Skeletal muscle satellite cell (primary cell): Measurements from ENCODE around the gene TARS3.
A peak's percentile ranks its signal among the peaks of the same experiment; 100 is the strongest.

Experiments used
- H3K27me3 ChIP-seq: 2 replicates; pipeline ENCODE4 v1.7.0; 2013; ENCODE audit warnings: low read length; ENCODE audit not compliant: control insufficient read depth, insufficient read depth
- H3K36me3 ChIP-seq: 2 replicates; pipeline ENCODE4 v1.7.0; 2013; ENCODE audit warnings: mild to moderate bottlenecking, control low read depth, low read length; ENCODE audit not compliant: insufficient read depth
- H3K4me1 ChIP-seq: 2 replicates; pipeline ENCODE4 v1.7.0; 2013; ENCODE audit warnings: low read length; ENCODE audit not compliant: control insufficient read depth, insufficient read depth
- H3K4me2 ChIP-seq: 2 replicates; pipeline ENCODE4 v1.7.0; 2013; ENCODE audit warnings: mild to moderate bottlenecking, low read length
- H3K4me3 ChIP-seq: 2 replicates; pipeline ENCODE4 v1.7.0; 2013; ENCODE audit warnings: low read length
- H3K9ac ChIP-seq: 2 replicates; pipeline ENCODE4 v1.7.0; 2013; ENCODE audit warnings: mild to moderate bottlenecking, low read depth, low read length, moderate library complexity
- H3K9me3 ChIP-seq: replicated peaks from 2 replicates; pipeline ENCODE4 v1.7.0; 2013; ENCODE audit warnings: mild to moderate bottlenecking, control low read depth, low read length

TARS3 gene

DNA sequence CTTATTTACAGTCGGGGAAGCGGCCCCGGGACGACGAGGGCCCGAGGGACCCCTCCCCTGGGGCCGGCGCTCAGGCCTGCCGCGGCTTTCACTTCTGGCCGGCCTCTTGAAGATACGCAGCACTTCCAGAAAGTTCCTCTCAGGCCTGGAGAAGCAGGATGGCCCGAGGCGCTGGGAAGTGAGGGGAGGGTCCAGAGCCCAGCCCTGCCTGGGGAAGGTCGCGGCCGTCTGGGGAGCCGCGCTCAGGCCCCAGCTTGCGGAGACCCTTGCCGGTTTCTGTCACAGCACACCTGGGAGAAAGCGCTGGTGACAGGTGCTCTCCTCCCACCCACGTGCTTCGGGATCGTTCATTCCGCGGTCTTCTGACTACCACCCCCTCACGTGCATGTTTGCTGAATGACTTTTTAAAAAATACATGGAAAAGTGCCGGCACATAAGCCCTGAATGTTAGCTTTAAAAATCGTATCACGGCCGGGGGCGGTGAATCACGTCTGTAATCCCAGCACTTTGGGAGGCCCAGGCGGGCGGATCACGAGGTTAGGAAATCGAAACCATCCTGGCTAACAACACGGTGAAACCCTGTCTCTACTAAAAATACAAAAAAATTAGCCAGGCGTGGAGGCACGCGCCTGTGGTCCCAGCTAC, 71.4 kb downstream of the TARS3 start:
- Histone ChIP-seq H3K36me3 (peaks cover 20% of the 10 kb centered on the region), H3K9ac (peak overlapping the region; percentile 98), H3K4me1 (peaks cover 28% of the 10 kb centered on the region), H3K4me2 (peak overlapping the region; percentile 98), H3K27me3 (no peaks in the 10 kb centered on the region), H3K4me3 (peak overlapping the region; percentile 96), H3K9me3 (no peaks in the 10 kb centered on the region)

DNA sequence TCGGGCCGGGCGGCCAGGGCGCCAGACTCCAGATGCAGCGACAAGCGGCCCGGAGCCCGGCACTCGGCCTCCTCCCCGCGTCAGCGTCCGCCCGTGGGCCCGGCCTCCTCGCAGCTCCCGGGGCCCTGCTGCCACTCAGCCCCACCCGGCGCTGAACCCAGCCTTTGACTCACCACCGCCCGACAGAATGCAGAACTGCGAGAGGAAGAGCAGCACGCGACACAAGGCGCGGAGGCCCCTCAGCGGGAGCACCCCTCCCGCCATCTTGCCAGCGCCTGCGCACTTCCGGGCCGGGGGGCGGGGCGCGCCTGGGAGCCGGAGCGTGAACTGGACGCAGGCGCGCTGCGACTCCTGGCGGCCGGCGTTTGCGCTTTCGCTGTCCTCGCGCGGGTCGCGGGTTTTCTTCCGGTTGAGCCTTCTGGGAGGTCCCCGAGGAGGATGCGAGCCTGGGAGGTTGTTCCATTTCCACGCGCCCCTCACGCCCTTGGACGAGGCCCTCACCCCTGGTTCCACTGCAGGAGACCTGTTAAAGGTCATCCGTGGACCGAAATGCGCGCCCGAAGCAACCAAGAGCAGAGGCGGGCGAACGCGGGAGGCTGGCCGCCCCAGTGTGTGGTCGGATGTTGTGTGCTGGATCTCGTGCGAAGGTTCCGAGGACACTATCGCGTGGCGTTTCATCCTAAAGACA, 72.0 kb downstream of the TARS3 start, which contains the start of gene TM2D3:
TM2D3 (minus strand) TSS at position 284 of the 688 bp plus-strand sequence; CDS start at position 264, 20 bp downstream.
- Histone ChIP-seq H3K4me3 (peak within 1 kb of the TSS; percentile 96), H3K9me3 (no peaks in the 10 kb centered on the region), H3K9ac (peak within 1 kb of the TSS; percentile 98), H3K4me1 (peaks cover 30% of the 10 kb centered on the region), H3K4me2 (peak within 1 kb of the TSS; percentile 98), H3K36me3 (peaks cover 20% of the 10 kb centered on the region), H3K27me3 (no peaks in the 10 kb centered on the region)

DNA sequence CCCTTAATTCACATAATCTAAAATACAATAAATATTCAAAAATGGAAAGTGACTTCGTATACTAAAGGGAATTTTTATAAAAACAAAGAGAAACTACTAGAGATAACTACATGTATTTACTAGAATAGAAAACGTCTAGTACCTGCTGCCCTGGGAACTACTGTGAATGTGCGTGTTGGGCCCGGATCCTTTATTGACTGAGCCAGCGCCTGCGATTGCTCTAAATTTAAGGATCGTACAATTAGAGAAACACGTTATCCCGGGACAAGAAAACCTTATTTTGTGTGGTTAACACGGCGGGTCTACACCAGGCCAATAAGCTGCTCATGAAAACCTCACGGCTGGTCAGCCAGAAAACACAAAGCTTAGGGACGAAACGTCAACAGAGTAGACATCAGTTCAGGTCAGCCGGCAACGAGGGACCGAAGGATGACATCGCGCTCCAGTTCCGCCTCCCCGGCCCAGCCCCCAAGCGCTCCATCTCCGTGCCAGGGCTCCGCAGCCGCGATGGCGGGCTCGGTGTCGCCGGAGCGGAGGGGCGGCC, 72.6 kb downstream of the TARS3 start:
- peak overlapping the region; percentile 98 for H3K4me2 ChIP-seq
- peak overlapping the region; percentile 96 for H3K4me3 ChIP-seq
- H3K27me3 ChIP-seq = no peaks in the 10 kb centered on the region
- H3K36me3 ChIP-seq = peaks cover 18% of the 10 kb centered on the region
- H3K9ac ChIP-seq = peak overlapping the region; percentile 98
- H3K4me1 ChIP-seq = peaks cover 36% of the 10 kb centered on the region
- no peaks in the 10 kb centered on the region for H3K9me3 ChIP-seq

DNA sequence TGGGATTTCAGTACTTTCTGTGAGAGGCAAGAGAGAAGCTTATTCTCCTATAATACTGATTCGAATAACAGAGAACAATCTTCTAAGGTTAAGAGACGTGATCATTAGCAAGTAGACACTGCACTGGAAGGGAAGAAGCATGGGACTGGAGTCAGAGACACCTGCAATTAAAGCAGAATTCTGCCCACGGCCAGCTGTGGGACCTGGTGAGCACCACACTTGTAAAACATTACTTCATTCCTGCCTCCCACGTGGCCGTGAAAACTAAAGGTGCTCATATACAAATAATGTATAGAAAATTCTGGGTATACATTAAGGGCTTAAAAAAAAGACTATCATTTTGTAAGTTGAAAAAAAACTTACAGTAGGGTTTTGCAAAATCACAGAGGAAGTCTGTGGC, 74.1 kb downstream of the TARS3 start:
- Histone ChIP-seq H3K9ac (peak overlapping the region; percentile 98), H3K9me3 (no peaks in the 10 kb centered on the region), H3K4me1 (peaks cover 39% of the 10 kb centered on the region), H3K4me2 (peak overlapping the region; percentile 98), H3K36me3 (peaks cover 31% of the 10 kb centered on the region), H3K27me3 (no peaks in the 10 kb centered on the region), H3K4me3 (peak overlapping the region; percentile 15)

DNA sequence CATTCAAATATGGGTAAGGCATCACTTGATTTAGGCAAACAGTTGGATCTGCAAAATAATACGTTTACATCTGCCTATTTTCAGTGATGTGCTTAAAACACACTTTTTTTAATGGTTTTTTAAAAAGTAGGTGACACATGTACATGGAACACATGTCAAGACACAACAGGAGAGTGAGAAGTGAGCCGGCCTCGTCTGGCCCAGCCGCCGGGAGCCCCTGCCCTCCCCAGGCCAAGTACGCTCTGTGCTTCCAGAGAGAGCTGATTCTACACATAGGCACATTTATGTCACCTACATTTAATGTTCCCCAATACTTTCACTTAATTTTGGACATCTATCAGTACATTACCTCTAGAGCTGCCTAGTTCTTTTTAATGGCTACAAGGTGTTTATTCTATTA, 75.9 kb downstream of the TARS3 start:
- Histone ChIP-seq H3K9me3 (no peaks in the 10 kb centered on the region), H3K4me3 (no peak overlapping the region), H3K27me3 (no peaks in the 10 kb centered on the region), H3K4me1 (peaks cover 34% of the 10 kb centered on the region), H3K36me3 (peaks cover 48% of the 10 kb centered on the region), H3K4me2 (no peak overlapping the region), H3K9ac (no peak overlapping the region)

DNA sequence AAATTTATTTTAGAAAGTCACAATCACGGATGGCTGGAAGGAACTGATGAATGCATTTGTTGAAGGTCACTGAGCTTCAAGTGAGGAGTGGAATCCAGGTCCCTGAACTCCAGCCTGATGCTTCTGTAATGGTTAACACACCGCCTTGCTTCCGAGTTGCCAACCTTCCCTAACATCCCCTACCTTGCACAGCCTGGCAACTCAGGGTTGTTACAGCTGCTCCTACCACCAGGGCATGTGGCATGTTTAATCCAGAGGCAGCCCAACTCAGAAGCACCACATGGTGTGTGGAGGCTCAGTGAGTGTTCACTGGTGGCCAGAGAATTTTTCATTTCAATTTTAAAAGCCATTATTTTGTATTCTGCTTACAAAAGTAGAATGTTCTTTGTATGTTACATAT, 77.0 kb downstream of the TARS3 start:
- peak overlapping the region; percentile 4 for H3K9ac ChIP-seq
- no peak overlapping the region for H3K4me3 ChIP-seq
- no peak overlapping the region for H3K4me2 ChIP-seq
- H3K27me3 ChIP-seq = no peaks in the 10 kb centered on the region
- peaks cover 56% of the 10 kb centered on the region for H3K36me3 ChIP-seq
- no peaks in the 10 kb centered on the region for H3K9me3 ChIP-seq
- H3K4me1 ChIP-seq = peaks cover 29% of the 10 kb centered on the region

DNA sequence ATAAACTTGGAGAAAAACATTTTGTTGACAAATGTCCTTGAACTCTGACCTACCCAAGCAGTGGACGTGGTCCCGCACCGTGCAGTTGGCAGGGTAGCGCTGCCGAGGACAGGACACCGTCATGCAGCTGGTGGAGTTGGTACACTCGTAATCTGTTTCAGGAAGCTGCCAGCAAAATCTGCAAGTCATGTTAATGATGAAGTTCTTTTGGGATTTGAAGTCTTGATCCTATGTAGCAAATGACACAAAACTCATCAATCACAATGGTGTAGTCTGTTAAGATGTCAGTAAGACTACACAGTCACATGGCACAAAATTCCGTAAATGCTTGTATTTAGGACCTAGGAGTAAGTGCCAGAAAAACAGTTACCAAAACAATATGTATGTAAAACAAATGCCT, 77.6 kb downstream of the TARS3 start:
- H3K4me1 ChIP-seq = peaks cover 33% of the 10 kb centered on the region
- H3K4me3 ChIP-seq = no peak overlapping the region
- H3K36me3 ChIP-seq = peaks cover 56% of the 10 kb centered on the region
- no peak overlapping the region for H3K9ac ChIP-seq
- no peaks in the 10 kb centered on the region for H3K27me3 ChIP-seq
- no peaks in the 10 kb centered on the region for H3K9me3 ChIP-seq
- no peak overlapping the region for H3K4me2 ChIP-seq

DNA sequence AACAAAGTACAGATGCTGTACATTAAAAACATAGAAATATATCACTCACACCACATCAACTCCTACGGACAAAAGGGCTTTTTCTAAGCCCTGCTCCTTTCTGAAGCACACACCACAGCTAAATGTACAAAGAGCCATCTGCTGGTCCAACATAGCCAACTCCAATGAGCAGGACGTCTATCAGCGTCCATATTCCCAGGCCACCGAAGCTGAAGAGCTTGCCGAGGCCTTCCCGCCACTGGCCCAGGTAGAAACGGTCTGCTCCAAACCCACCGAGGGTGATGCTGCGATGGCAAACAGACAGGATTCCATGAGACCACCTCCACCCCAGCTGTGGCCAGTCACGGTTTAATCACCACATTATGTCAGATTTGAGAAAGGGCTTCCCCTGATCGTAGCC, 81.9 kb downstream of the TARS3 start:
- no peaks in the 10 kb centered on the region for H3K27me3 ChIP-seq
- H3K4me1 ChIP-seq = peaks cover 17% of the 10 kb centered on the region
- no peak overlapping the region for H3K4me3 ChIP-seq
- H3K4me2 ChIP-seq = no peak overlapping the region
- H3K9ac ChIP-seq = peak overlapping the region; percentile 12
- H3K9me3 ChIP-seq = no peaks in the 10 kb centered on the region
- H3K36me3 ChIP-seq = peaks cover 61% of the 10 kb centered on the region

DNA sequence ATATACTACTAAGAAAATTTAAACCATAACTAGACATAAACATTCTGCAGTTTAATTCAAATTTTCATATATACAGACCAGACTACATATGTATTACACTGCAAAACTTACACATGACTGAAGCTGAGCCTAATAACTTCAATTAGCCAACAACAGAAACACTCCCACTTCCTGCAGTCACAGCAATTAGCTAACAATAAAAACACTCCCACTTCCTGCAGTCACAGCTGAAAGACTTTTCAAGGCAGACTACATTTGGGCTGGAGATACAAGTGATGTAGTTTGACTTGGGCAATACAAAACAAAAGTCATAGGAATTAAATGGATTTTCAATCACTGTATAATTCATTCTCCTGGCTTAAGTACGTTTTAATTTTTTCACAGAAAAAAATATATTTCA, 82.4 kb downstream of the TARS3 start:
- Histone ChIP-seq H3K36me3 (peaks cover 61% of the 10 kb centered on the region), H3K27me3 (no peaks in the 10 kb centered on the region), H3K4me1 (peaks cover 12% of the 10 kb centered on the region), H3K9me3 (no peaks in the 10 kb centered on the region), H3K4me2 (no peak overlapping the region), H3K9ac (no peak overlapping the region), H3K4me3 (no peak overlapping the region)

DNA sequence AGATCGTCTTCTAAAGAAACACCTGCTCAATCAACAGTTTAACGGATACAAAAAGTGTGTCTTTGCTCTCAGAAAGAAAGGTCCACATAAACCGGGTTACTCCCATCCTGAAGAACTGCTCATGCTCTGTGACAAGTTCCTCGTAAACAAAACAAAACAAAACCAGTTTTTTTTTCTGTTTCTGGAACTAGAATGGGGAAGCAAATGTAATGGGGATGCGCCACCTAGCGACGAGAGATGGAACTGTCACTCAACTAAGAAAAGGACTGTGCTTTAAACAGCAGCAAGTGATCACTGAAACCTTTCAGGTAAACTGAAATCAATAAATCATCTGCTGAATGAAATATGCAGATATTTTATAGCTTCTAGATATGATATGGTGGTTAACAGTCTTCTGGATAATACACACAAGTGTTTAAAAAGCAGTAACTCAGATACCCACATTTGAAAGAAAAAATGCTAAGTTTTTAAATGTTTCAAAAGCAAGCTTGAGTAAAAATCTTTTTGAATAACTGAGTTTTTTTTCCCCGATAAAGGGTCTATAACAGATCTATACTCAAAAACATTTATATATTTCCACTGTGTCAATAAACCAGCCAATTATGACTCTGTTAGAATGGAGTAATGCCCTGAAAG, 83.0 kb downstream of the TARS3 start:
- Histone ChIP-seq H3K4me2 (peak overlapping the region; percentile 37), H3K9me3 (no peaks in the 10 kb centered on the region), H3K4me1 (peaks cover 8% of the 10 kb centered on the region), H3K27me3 (no peaks in the 10 kb centered on the region), H3K36me3 (peaks cover 57% of the 10 kb centered on the region), H3K9ac (no peak overlapping the region), H3K4me3 (no peak overlapping the region)

DNA sequence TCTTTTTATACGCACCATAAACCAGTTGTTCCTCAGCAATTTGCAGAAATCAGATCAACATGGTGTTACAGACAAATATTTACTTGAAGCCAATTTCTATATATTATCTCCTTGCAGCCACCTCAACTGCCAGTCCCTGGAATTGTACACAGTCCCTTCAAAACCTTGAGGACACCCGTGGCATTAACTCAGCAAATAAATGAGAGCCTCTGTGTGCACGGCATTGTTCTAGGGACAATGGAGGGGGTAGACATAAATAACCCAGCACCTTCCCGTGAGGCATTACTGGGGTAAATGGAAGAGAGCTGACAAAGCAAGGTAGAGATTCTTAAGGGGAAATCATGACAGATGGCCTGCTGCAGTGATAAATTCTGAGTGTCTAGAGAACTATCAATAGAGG, 84.6 kb downstream of the TARS3 start:
- no peak overlapping the region for H3K4me2 ChIP-seq
- H3K4me1 ChIP-seq = peaks cover 10% of the 10 kb centered on the region
- H3K27me3 ChIP-seq = no peaks in the 10 kb centered on the region
- H3K9ac ChIP-seq = no peak overlapping the region
- H3K4me3 ChIP-seq = no peak overlapping the region
- H3K9me3 ChIP-seq = no peaks in the 10 kb centered on the region
- H3K36me3 ChIP-seq = peaks cover 43% of the 10 kb centered on the region
